HG02798 (cell line): ENCODE measurements around the gene PDF.
"Not testable (repeated sequence)": the region's sequence is repeated elsewhere in the genome, so short reads cannot be mapped to it uniquely, and the experiment has no call there.

Experiments
- ATAC-seq: cut with Tn5 transposase; IDR thresholded peaks from one replicate; pipeline ENCODE4 v1.9.1; 2021; ENCODE audit warnings: mild to moderate bottlenecking; ENCODE audit not compliant: unreplicated experiment, poor library complexity

PDF gene

GRCh38 chr16:69318911-69319289, 11.5 kb downstream of the PDF start:
- no peak for ATAC-seq

GRCh38 chr16:69318177-69318910, 12.0 kb downstream of the PDF start:
- no peak for ATAC-seq

DNA sequence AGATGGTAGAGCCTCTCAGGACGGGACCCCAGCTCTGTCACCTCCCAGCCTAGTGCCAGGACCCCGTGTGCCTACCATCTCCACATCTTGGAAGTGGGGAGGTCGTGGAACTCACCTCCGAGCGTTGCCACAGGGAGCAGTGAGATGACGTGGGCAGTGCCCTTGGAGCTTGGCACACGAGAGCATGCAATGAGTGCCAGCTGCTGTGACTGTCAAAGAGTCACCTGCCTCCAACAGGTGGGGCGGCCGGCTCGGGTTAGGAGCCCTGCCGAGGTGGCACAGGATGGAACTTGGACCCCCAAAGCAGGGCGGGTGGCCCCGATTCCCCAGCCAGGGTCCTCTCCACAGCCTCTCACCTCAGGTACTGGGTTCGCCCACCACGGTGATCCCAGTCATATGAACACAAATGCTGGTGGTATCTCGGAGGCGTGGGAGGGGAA, 13.8 kb downstream of the PDF start:
- no peak for ATAC-seq

DNA sequence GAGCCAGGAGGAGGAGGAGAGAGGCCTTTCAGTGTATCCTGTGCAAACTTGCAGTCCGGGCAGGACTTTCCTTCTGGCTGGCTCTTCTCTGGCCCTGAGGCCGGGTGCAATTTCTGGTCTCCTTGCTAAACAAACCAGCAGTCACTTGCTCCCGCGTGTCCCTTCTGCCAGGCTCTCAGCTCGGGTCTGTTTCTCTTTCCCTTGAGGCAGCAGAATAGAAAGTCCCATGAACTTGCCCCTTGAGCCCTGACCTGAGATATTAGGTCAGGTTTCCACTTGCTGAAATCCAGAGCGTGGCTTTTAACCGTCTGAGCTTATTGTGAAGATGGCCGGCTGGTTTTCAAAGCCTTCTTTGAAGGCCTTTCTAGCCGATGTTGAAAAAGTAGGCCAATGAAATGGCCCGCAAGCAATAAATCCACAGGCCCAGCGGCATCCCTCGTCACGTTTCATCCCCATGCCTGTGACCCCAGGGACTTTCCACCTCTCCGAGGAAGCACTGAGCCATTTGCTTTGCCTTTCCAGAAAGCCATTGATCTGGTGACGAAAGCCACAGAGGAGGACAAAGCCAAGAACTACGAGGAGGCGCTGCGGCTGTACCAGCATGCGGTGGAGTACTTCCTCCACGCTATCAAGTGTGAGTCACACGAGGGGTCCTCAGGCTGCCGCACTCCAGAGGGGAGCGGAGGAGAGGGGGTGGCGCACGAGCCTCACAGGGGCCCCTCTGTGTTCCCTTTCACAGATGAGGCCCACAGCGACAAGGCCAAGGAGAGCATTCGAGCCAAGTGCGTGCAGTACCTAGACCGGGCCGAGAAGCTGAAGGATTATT, 14.7 kb downstream of the PDF start:
- no peak for ATAC-seq

DNA sequence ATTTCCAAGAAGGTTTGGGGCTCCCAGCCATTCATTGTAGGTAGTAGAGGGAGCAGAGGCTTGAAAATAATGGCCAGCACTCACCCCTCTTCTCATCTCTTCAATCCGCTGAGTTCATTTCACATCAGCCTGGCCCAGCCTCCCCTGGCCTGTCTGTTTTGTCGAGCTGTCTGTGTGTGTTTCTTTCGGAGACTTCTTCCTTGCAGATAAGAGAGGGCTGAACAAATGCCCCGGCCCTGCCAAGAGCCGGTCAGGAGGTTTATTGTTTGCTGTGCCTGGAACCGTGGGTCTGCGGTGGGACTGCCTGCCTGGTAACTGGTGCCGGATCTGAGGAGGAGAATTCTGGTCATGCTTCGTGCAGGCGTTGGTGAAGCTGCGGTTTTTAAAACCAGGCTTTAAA, 15.9 kb downstream of the PDF start:
- ATAC-seq = no peak

- no peak for ATAC-seq
Measured at GRCh38 chr16:69313469-69313868, 16.9 kb downstream of the PDF start.

DNA sequence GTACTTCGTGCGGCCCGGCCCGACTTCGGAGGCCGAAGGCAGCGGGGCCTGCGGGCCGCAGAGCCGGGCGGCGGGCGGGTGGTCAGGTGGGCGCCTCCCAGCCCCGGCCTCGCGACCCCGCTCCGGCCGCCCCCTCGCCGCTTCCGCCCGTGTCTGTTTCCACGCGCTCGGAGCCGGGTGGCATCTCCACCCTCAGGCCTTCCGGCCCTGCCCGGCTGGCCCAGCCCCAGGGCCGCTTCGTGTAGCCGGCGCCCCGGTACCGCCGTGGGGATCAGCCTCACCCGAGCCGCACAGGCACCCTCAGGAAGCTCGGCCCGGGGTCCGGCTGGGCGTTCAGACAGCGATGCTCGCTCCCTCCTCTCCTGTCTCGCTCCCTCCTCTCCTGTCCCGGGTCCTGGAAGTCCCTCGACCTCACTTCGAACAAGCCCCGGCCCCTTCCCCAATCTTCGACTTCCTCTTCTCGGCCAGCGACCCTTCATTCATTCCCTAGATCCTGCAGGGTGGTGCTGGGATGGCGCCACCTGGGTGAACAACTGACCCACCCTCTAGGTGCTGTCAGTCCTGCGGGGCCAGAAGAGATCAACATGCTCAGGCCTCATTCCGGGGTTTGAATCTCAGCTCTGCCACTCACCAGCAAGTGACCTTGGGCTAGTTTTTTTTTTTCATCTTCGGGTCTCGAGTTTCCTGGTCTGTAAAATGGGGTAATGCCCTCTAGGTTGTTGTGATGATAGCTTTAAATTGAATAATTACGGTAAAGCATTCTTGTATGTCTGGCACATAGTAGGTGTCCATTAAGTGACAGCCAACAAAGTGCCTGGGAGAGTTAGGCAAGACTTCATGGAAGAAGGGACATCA, 18.6 kb downstream of the PDF start:
- peak; percentile 43 for ATAC-seq

GRCh38 chr16:69310653-69311532, 19.5 kb downstream of the PDF start, which contains the start of gene VPS4A:
Gene VPS4A, plus strand, starts transcription at chr16:69311350. Its CDS starts 162 bp downstream, at chr16:69311512.
- ATAC-seq = peak; percentile 96

- ATAC-seq = no peak
Measured at GRCh38 chr16:69309316-69309715, 21.1 kb downstream of the PDF start.

DNA sequence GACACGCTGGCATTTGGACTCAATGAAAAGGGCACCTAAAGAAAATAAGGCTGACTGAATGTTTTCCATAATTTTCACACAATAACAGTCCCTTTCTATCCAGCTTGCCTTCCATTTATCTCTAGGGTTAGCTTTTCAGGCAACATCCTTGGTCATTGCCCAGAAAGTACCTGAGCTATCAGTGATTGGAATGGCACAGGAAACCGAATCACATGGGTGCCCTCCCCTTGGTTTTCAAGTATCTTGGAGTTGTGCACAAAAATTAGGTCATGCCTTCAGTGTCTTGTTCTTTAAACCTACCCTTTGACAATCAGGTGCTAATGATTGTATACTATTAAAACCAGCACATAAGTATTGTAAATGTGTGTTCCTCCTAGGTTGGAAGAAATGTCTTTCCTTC, 22.5 kb downstream of the PDF start:
- no peak for ATAC-seq

- ATAC-seq = no peak
Measured at GRCh38 chr16:69307091-69307490, 23.3 kb downstream of the PDF start.

GRCh38 chr16:69306031-69306430, 24.4 kb downstream of the PDF start:
- no peak for ATAC-seq

GRCh38 chr16:69302301-69302700, 28.1 kb downstream of the PDF start:
- ATAC-seq = no peak

GRCh38 chr16:69301861-69302260, 28.5 kb downstream of the PDF start:
- no peak for ATAC-seq

GRCh38 chr16:69301187-69301586, 29.2 kb downstream of the PDF start:
- no peak for ATAC-seq

DNA sequence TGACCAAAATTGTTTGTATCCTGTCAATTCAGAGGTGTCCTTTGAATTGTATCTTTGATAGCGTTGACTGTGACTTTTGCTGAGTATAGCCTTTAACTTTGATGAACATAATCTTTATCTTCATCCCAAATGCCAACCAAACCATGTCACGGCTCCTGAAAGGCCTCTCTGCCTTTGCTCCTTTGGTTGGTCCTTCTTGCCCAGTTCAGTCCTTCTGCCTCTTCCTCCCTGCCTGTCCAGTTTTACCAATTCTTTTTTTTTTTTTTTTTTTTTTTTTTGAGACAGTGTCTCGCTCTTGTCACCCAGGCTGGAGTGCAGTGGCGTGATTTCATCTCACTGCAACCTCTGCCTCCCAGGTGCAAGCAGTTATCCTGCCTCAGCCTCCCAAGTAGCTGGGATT, 32.1 kb downstream of the PDF start:
- ATAC-seq = no peak

GRCh38 chr16:69296771-69297170, 33.6 kb downstream of the PDF start:
- not testable (repeated sequence) for ATAC-seq

GRCh38 chr16:69294051-69294450, 36.3 kb downstream of the PDF start:
- no peak for ATAC-seq

DNA sequence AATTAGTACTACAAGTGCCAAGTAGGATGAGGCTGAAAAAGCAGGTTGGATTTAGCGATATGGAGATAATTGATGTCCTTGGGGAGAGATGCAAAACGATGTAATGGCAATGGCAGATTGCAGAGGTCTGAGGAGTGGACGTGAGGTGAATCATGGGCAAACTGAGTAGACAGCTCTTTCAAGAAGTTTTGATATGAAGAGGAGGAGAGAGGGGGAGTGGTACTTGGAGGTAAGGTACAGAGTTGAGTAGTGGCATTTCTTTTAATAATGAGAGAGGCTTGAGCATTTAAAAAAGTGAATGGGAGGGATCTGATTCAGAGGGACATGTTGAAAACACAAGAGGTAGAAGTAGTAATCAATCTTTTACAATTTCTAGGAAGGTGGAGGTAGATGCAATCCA, 37.0 kb downstream of the PDF start:
- no peak for ATAC-seq

GRCh38 chr16:69291657-69292056, 38.7 kb downstream of the PDF start:
- not testable (repeated sequence) for ATAC-seq
